ENCODE results near the gene MARCHF10. TPM values are rescaled to one million over a fixed set of nuclear protein-coding genes. Genes with fewer than 3 reads are reported as not detected.

MARCHF10 gene
- total and polyA plus RNA-seq, 2 of the 4 experiments (the other 2 are of a cell fraction): 0.18 to 0.74 TPM

DNA sequence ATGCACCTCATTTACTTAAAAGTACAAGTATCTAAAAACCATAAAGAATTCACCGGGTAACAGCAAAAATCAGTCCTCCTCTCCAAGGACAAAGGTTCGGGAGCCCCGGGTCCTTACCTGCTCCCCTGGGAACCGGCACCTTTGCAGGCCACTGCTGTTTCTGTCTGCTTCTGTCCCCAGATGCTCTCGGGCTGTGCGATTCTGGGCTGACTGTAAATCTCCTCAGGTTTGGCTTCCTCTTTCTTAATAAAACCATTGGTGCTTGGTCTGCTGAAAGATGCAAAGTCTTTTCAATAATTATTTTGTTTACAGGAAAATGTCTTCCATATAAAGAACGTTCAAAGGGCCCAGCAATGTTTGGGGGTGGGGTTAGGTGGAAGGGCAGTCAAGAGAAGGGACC, 63.9 kb downstream of the MARCHF10 start:
- H3K4me3 ChIP-seq (ENCODE audit: insufficient read depth, low read depth, low read length): no peak overlapping the region
- no peak overlapping the region for H3K27ac ChIP-seq (ENCODE audit: insufficient read depth, low read length)
- ChIA-PET POLR2A (ENCODE audit: unreplicated experiment) (interaction anchor here (0.7 kb wide), 1 partner anchor 9 kb away, joined by 7 read pairs; no protein-coding TSS in a partner anchor), CTCF (no interaction called here)
- H4K91ac ChIP-seq (ENCODE audit: insufficient read depth, low read depth, low read length): no peak overlapping the region
- H3K18ac ChIP-seq (ENCODE audit: low read depth, low read length): no peak overlapping the region
- H2BK20ac ChIP-seq (ENCODE audit: low read depth, low read length): no peak overlapping the region
- peaks cover 2% of the 10 kb centered on the region; the same call in 1 of the 2 replicates for H3K4me1 ChIP-seq (ENCODE audit: control insufficient read depth, insufficient read depth, low read length)
- peak overlapping the region; percentile 21 for H2AFZ ChIP-seq (replicated peaks; ENCODE audit: low read length, poor library complexity)
- no peak overlapping the region for H2AK9ac ChIP-seq (replicated peaks; ENCODE audit: low read depth, low read length, poor library complexity)
- no peak overlapping the region for H3K23ac ChIP-seq (ENCODE audit: low read depth, low read length)
- H3K27me3 ChIP-seq (ENCODE audit: control insufficient read depth, insufficient read depth, low read length): no peaks in the 10 kb centered on the region
- H3K9me1 ChIP-seq (ENCODE audit: insufficient read depth, low read length): no peaks in the 10 kb centered on the region
- dilution Hi-C loops (cut with HindIII; ENCODE audit: low sequenced_read_pairs, unreplicated experiment) (no loop called here), intact Hi-C loops (cut with micrococcal nuclease) (no loop called here), in situ Hi-C loops (cut with MboI; ENCODE audit: low sequenced_read_pairs) (no loop called here)
- H3K14ac ChIP-seq (replicated peaks; ENCODE audit: low read depth, low read length): no peak overlapping the region
- no peak overlapping the region for H2BK120ac ChIP-seq (ENCODE audit: low read depth, low read length)
- WGBS, 2 experiments (ENCODE audit: extremely low coverage in 2 of 2, insufficient read length in 1 of 2): no CpG with 5 or more reads among the region's 7 CpGs
- DNase-seq: no peak
- no peaks in the 10 kb centered on the region for H4K20me1 ChIP-seq (ENCODE audit: insufficient read depth, low read length)
- no peak for ATAC-seq (ENCODE audit: low read depth)
- H3K36me3 ChIP-seq (ENCODE audit: control insufficient read depth, insufficient read depth, low read length): no peaks in the 10 kb centered on the region
- TF ChIP-seq RAD21 (IDR thresholded peaks at IDR 0.05; ENCODE audit: low read length) (no peak), MAFK (IDR thresholded peaks at IDR 0.05; ENCODE audit: low read depth, low read length) (no peak), POLR2A (IDR thresholded peaks at IDR 0.05; ENCODE audit: low read depth, low read length) (no peak)
- H3K56ac ChIP-seq (ENCODE audit: extremely low read depth, insufficient read depth, low read length): no peak overlapping the region
- no peak overlapping the region for H2BK15ac ChIP-seq (ENCODE audit: low read depth, low read length)
- no peak overlapping the region for H4K5ac ChIP-seq (ENCODE audit: low read depth, low read length)
- H3K9ac ChIP-seq (ENCODE audit: low read depth, low read length): no peak overlapping the region
- no peak overlapping the region for H2BK5ac ChIP-seq (ENCODE audit: low read depth, low read length, poor library complexity, severe bottlenecking)
- H4K8ac ChIP-seq (ENCODE audit: low read depth in 2 of 2, low read length in 2 of 2): no peak overlapping the region
- no peaks in the 10 kb centered on the region for H3K9me3 ChIP-seq (ENCODE audit: control insufficient read depth, insufficient read depth, low read length)
- H2AK5ac ChIP-seq (ENCODE audit: low read depth, low read length): no peak overlapping the region
- BruUV-seq (replicated peaks): no TSS peak
- no peaks in the 10 kb centered on the region for H3K79me1 ChIP-seq (ENCODE audit: low read depth in 1 of 2, low read length in 2 of 2)
- no peak overlapping the region for H3K4me2 ChIP-seq (ENCODE audit: low read depth, low read length)
- H3K4ac ChIP-seq (ENCODE audit: low read depth, low read length): no peak overlapping the region

Measured in IMR-90 (cell line).